A204.1 (cell line): ENCODE measurements around the gene PRSS50.
"Not testable (repeated sequence)": the region's sequence is repeated elsewhere in the genome, so short reads cannot be mapped to it uniquely, and the experiment has no call there.

Source experiments
- FAIRE-seq: peaks from 2 replicates; lab custom pipeline; 2012; peaks lifted over from hg19 to GRCh38; lab: Jason Lieb, UNC

PRSS50 gene

DNA sequence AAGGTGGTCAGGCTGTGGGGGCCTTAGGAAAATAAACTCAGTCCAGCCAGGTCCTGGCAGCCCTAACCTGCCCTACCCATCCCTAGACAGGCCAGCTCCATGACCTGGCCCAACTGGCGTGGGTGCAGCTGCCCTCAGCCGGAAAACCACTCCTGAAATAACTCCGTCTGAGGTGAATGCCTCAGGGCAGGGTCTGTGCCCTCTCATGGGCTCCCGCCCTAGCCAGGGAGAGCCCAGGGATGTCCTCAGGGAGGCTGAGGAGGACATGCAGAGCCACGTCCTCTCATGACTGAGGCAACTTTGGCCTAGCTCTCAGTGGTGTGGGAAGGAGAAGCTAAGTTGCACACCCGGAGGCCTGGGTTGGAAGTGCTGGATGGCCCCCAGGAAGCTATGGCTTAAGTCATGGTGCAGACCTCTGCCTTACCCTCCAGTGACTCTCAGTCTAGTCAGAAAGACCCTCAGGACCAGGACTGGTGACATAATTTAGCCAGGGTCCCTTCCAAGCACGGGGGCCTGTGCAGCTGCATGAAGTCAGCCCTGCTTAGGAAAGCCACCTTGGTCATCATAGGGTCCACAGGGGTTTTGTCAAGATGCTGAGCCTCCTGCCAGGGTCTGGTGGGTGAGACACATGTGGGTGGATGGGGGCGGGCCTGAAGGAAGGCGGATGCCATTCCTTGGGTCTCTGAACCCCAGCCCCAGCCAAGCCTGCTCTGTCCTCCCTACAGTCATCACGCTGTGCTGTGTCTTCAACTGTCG lies 9.1 kb downstream of the PRSS50 start:
- no peak for FAIRE-seq

GRCh38 chr3:46707601-46708011 lies 10.1 kb downstream of the PRSS50 start:
- no peak for FAIRE-seq

DNA sequence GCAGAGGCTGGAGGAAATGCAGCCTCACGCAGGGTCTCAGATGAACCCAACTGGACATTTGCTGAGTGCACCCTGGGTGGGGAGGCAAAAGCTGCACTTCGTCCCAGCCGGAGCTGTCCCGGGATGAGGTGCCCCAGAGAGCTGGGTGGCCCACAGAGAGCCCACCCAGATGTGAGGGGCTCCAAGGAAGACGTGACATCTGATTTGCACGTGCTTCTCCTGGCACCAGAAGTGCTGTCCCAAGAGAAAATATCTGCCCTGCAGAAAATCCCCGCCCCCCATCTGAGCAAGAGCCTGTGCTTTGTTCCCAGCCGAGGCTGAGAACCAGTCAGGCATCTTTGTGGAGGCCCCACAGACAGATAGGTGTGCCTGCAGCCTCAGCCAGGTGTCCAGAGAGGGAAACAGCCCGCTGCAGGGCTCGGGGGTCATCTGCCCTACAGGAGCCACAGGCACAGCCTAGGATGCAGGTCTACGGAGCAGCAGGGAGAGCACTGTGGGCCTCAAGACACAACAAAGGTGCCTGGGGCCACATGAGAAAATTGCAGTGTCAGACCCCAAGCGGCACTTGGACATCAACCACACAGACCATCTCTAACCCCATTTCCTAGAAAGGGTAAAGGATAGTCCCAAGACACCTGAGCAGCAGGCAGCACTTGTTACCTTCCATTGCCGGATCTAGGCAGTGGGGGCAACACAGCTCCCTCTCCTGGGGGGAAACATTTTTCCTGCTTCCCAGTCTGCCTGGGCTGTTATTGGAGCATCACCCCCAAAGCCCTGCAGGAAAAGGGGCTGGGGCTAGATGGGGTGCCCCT lies 10.7 kb downstream of the PRSS50 start:
- no peak for FAIRE-seq

GRCh38 chr3:46705751-46706552 lies 11.7 kb downstream of the PRSS50 start:
- FAIRE-seq = no peak

- FAIRE-seq = no peak
These were observed 12.6 kb downstream of the PRSS50 start for GRCh38 chr3:46705022-46705530.

DNA sequence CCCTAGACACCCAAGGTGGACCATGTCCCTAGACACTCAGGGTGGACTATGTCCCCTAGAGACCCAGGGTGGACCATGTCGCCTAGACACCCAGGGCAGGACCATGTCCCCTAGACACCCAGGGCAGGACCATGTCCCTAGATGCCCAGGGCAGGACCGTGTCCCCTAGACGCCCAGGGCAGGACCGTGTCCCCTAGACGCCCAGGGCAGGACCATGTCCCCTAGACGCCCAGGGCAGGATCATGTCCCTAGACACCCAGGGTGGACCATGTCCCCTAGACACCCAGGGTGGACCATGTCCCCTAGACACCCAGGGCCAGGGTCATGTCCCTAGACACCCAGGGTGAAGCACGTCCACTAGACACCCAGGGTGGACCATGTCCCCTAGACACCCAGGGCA lies 13.3 kb downstream of the PRSS50 start:
- not testable (repeated sequence) for FAIRE-seq

DNA sequence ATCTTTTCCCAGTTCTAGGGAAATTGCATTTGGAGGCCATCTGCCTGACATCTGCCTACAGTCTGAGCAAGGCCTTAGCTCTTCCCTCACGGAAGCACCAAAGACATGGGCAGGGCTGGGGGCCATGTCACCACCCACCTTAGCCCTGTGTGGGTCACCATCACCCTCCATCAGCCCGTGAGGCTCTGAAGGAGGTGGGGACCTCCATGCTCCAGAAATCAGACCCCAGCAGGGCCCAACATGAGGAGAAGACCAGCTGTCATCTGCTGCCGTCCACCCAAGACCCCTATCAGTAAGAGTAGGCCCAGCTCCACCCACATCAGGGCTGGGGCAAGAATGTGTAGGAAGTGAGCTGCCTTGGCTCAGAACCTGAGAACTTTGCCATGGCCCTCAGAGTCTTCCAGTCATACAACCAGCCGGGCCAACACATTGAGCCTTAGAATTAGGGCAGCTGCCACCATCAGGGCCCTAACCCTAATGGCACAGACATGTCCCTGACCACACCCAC lies 14.6 kb downstream of the PRSS50 start:
- FAIRE-seq = no peak

DNA sequence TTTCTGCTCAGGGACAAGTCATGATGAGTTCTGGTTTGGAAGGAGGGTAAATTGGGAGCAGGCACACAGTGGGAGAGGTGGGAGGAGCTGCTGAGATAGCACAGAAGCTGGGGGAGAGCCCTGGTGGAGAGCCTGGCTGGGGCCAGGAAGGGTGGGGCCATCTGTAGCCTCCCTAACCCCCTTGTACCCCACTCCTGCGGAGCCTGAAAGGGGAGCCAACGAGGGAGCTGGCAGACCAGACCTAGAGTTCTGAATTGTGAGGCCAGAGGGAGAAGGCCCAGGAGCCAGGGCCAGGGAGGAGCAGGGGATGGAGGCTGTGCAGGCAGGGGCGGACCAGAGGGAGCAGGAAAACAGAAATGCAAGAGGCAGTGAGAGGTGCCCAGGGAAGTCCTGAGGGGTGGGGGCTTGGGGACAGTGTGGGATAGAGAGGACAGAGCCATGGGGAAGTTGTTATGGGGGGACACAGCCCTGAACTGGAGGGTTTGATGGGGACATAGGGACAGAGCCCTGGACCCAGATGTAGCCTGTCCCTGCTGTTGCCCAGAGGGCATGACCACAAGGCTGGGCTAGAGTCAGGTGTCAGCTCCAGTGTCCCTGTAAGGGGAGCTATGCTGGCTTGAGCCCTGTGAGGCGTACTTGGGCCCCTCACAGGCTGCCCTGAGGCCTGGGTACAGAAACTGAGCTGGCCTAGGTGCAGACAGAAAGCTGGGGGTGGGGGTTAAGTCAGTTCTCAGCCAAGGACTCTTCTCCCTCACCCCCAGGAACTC lies 15.2 kb downstream of the PRSS50 start:
- no peak for FAIRE-seq

- FAIRE-seq = no peak
These were observed 16.3 kb downstream of the PRSS50 start, which contains the start of gene TMIE for GRCh38 chr3:46701181-46701939. Gene TMIE, plus strand, starts transcription at chr3:46701392. Its CDS starts 96 bp downstream, at chr3:46701488.

DNA sequence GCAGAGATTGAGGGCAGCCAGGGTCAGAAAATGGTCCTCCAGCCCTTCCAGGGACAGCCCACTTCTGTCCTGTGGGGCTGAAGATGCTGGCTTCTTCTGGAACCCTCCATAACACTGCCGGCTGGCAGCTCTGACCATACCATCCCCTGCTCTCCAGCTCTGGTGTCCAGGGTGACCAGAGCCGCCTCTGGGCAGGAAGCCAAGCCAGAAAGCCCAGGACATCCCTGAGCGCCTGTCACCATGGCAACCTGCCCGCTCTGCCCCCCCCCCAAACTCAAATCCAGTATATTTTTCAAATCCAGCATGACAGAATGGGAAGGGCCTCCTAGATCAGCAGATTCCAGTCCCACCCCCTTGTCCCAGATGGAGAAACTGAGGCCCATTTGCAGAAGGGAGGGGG lies 16.9 kb downstream of the PRSS50 start:
- no peak for FAIRE-seq

DNA sequence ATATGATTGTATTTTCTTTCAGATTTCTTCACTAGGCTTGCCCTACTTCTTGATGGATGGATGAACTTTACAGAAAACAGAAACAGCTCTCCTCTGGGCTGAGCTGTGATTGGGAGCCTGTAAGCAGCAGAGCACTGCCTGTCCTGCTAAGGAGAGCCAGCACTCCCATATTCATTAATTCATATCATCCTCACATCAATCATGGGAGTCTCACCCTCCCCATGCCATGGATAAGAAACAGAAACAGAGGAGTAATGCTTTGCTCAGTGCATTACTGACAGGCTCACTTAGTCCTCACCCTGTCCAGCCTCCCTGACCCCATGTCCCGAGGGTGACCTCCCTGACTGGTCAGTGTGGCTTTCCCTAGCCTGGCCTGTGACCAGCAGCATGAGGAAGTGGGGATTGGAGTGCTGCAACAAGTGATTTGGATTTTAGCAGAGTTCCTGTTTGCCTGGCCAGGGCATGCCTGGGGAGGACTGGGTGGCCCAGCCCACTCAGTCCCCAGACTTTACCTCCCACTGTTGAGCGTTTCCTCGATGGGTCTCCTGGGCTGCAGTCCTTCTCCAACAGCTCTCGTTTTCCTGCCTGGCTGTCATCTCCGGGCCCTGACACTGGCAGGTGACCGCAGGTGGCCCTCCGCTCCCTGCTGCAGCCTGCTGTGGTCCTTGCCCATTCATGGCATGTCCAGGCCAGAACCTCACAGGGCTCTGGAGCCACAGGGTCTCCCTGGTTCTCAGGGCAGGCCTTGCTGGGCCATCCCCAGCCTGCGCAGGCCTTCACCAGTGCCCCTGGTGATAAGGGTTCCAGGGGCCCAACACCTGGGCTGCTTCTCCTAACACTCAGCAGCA lies 17.8 kb downstream of the PRSS50 start:
- no peak for FAIRE-seq

- FAIRE-seq = no peak
These were observed 21.4 kb downstream of the PRSS50 start for GRCh38 chr3:46695962-46696894.

- no peak for FAIRE-seq
These were observed 22.3 kb downstream of the PRSS50 start for GRCh38 chr3:46695177-46695961.

GRCh38 chr3:46694520-46694919 lies 23.1 kb downstream of the PRSS50 start:
- no peak for FAIRE-seq

DNA sequence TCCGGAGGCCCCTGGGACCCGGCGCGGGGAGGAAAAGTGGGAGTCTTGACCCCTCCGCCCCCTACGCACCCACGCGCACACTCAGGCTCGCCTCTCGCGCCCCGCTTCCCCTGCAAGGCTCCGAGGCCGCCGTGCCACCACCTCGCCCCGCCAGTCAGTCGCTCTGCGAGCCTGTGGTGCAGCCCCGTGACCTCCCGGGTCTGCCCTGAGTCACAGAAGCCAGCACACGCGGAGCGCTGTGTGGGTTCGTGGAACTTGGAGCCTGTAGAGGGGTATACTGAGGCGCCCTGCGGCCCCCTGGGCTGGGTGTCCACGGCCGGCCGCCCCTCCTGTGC lies 23.8 kb downstream of the PRSS50 start:
- no peak for FAIRE-seq

GRCh38 chr3:46693038-46693891 lies 24.4 kb downstream of the PRSS50 start, which contains the start of gene ALS2CL:
Gene ALS2CL, minus strand, starts transcription at chr3:46693679. Its CDS starts 4,239 bp downstream, at chr3:46689440.
- FAIRE-seq = no peak

- no peak for FAIRE-seq
These were observed 25.1 kb downstream of the PRSS50 start for GRCh38 chr3:46692566-46692990.
